HG03575 (cell line): ENCODE data around the gene KPRP.

Experiments used
- ATAC-seq: cut with Tn5 transposase; IDR thresholded peaks from one replicate; pipeline ENCODE4 v1.9.1; 2021; ENCODE audit not compliant: unreplicated experiment, insufficient number of reproducible peaks, low FRiP score; ENCODE audit errors: extremely low read depth

KPRP gene

GRCh38 chr1:152757747-152758146 is at the start of gene KPRP:
Gene KPRP, plus strand, starts transcription at chr1:152758025. Its CDS starts 1,564 bp downstream, at chr1:152759589.
- no peak for ATAC-seq

- ATAC-seq, result no peak
Measured at GRCh38 chr1:152718238-152718637, 39.6 kb upstream of the KPRP start.

- no peak for ATAC-seq
Measured at GRCh38 chr1:152725261-152725660, 32.6 kb upstream of the KPRP start.

- no peak for ATAC-seq
Measured at GRCh38 chr1:152728986-152729385, 28.8 kb upstream of the KPRP start.

- ATAC-seq, result no peak
Measured at GRCh38 chr1:152735648-152736047, 22.2 kb upstream of the KPRP start.

GRCh38 chr1:152737997-152738396 is 19.8 kb upstream of the KPRP start:
- no peak for ATAC-seq

GRCh38 chr1:152739841-152740240 is 18.0 kb upstream of the KPRP start:
- no peak for ATAC-seq

GRCh38 chr1:152741656-152742055 is 16.2 kb upstream of the KPRP start:
- no peak for ATAC-seq

- ATAC-seq, result no peak
Measured at GRCh38 chr1:152743371-152744145, 14.3 kb upstream of the KPRP start.

- no peak for ATAC-seq
Measured at GRCh38 chr1:152745289-152745704, 12.5 kb upstream of the KPRP start.

- no peak for ATAC-seq
Measured at GRCh38 chr1:152745765-152746444, 11.9 kb upstream of the KPRP start.

GRCh38 chr1:152747831-152748230 is 10.0 kb upstream of the KPRP start:
- no peak for ATAC-seq

GRCh38 chr1:152752225-152752624 is 5.6 kb upstream of the KPRP start:
- ATAC-seq, result no peak

- ATAC-seq, result no peak
Measured at GRCh38 chr1:152753586-152753985, 4.2 kb upstream of the KPRP start.

GRCh38 chr1:152756872-152757271 is 953 bp upstream of the KPRP start:
- ATAC-seq, result no peak

GRCh38 chr1:152758636-152759035 is 811 bp downstream of the KPRP start:
- ATAC-seq, result no peak

GRCh38 chr1:152759453-152760173 is 1.8 kb downstream of the KPRP start:
- no peak for ATAC-seq

GRCh38 chr1:152760551-152761190 is 2.8 kb downstream of the KPRP start:
- no peak for ATAC-seq

GRCh38 chr1:152761609-152762213 is 3.9 kb downstream of the KPRP start:
- ATAC-seq, result no peak
